Progenitor cell of endocrine pancreas (in vitro differentiated cells): ENCODE data around the gene SLC2A2. TPM values are rescaled to one million over a fixed set of nuclear protein-coding genes. Genes with fewer than 3 reads are reported as not detected.

Experiments
- DNase-seq: peaks from one replicate; pipeline ENCODE4 v3.0.0; 2021; ENCODE audit warnings: low spot score; ENCODE audit not compliant: unreplicated experiment
- H3K27ac Mint-ChIP-seq: 2 replicates; pipeline ENCODE4 v1.8.0; 2021; ENCODE audit warnings: mild to moderate bottlenecking, moderate library complexity, mixed read lengths
- H3K27me3 Mint-ChIP-seq: 2 replicates; pipeline ENCODE4 v1.8.0; 2021; ENCODE audit warnings: mixed read lengths
- H3K36me3 Mint-ChIP-seq: 2 replicates; pipeline ENCODE4 v1.8.0; 2022; ENCODE audit warnings: mixed read lengths; ENCODE audit not compliant: insufficient read depth
- H3K4me1 Mint-ChIP-seq: 2 replicates; pipeline ENCODE4 v1.8.0; 2021; ENCODE audit warnings: low read depth, mixed read lengths
- H3K4me3 Mint-ChIP-seq: 2 replicates; pipeline ENCODE4 v1.8.0; 2021; ENCODE audit warnings: low read depth, mild to moderate bottlenecking, moderate library complexity, mixed read lengths
- H3K9me3 Mint-ChIP-seq: 2 replicates; pipeline ENCODE4 v1.8.0; 2021; ENCODE audit warnings: low read depth, mixed read lengths
- long read RNA-seq: library from polyadenylated mRNA; unstranded; transcript quantifications from one replicate; pipeline ENCODE4 v2.0.0, GENCODE V29; 2020
- total RNA-seq: library from RNA; stranded (reverse); gene quantifications from 2 replicates; pipeline ENCODE4 v1.2.1, GENCODE V29; 2021
- TF ChIP-seq, protein P1 (sequence below): fragments of 200-600 bp; sonication (generic); IDR thresholded peaks from one replicate; pipeline ENCODE4 v1.5.0; 2021; ENCODE audit warnings: antibody characterized with exemption, mild to moderate bottlenecking; ENCODE audit not compliant: unreplicated experiment

The SLC2A2 gene
- total RNA-seq: 1.5 TPM in 2 replicates
- long read RNA-seq, partial matches to known transcripts: 1 of 9 reads
- long read RNA-seq, other reads (novel, unspliced or antisense): 3 of 9 reads

DNA sequence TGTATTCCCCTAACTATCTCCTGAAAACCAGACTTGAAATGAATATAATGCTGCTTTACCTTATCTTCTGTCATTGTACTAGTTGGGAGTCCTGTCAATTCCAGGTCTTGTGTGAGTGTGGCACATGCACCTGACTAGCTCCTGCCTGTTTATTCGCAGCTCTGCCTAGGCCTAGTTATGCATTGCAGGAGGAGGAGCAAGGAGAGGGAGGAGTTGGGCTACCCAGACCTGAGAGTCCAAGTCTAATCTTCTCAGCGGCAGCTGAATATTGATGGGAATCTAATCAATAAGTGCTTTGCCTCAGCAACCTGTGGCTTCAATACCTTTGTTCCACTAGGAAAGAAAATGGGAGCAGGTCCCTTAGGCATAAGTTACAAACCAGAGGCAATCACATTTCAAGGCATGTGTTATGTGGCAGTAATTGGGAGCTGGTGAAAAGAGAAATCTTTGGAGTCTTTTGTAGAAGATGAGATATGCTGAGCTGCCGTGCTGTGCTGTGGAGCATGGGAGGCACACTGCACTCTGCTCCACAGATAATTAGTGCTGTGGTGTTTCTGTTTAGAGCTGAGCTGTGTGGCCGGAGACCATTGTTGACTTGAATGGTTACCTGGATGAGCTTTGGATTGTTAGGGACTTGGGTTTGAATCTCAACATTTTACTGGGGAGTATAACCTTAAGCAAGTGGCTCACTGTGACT, at the start of gene SLC2A2:
Gene SLC2A2 (minus strand): TSS at position 124 of the 697 bp plus-strand sequence. CDS start 50 bp downstream, at position 74.
- no peaks in the 10 kb centered on the region for H3K36me3 Mint-ChIP-seq
- peak within 1 kb of the TSS; percentile 43 for H3K4me3 Mint-ChIP-seq
- peak; percentile 35 for DNase-seq
- peak within 1 kb of the TSS; percentile 86 for H3K27ac Mint-ChIP-seq
- H3K27me3 Mint-ChIP-seq: peaks cover 3% of the 10 kb centered on the region
- no peaks in the 10 kb centered on the region for H3K9me3 Mint-ChIP-seq
- TF ChIP-seq, protein P1, sequence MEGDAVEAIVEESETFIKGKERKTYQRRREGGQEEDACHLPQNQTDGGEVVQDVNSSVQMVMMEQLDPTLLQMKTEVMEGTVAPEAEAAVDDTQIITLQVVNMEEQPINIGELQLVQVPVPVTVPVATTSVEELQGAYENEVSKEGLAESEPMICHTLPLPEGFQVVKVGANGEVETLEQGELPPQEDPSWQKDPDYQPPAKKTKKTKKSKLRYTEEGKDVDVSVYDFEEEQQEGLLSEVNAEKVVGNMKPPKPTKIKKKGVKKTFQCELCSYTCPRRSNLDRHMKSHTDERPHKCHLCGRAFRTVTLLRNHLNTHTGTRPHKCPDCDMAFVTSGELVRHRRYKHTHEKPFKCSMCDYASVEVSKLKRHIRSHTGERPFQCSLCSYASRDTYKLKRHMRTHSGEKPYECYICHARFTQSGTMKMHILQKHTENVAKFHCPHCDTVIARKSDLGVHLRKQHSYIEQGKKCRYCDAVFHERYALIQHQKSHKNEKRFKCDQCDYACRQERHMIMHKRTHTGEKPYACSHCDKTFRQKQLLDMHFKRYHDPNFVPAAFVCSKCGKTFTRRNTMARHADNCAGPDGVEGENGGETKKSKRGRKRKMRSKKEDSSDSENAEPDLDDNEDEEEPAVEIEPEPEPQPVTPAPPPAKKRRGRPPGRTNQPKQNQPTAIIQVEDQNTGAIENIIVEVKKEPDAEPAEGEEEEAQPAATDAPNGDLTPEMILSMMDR: no peak
- H3K4me1 Mint-ChIP-seq: peaks cover 29% of the 10 kb centered on the region

DNA sequence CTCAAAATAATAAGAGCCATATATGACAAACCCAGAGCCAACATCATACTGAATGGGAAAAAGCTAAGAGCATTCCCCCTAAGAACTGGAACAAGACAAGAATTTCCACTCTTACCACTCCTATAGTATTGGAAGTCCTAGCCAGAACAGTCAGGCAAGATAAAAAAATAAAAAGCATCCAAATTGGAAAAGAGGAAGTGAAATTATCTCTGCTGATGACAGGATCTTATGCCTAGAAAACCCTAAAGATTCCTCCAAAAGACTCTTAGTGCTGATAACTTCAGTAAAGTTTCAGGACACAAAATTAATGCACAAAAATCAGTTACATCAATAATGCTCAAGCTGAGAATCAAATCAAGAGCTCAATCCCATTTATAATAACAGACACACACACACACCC, 45.9 kb upstream of the SLC2A2 start:
- H3K36me3 Mint-ChIP-seq: peaks cover 4% of the 10 kb centered on the region
- H3K4me1 Mint-ChIP-seq: peaks cover 5% of the 10 kb centered on the region
- peaks cover 4% of the 10 kb centered on the region for H3K9me3 Mint-ChIP-seq
- H3K27ac Mint-ChIP-seq: no peak overlapping the region
- H3K27me3 Mint-ChIP-seq: no peaks in the 10 kb centered on the region
- H3K4me3 Mint-ChIP-seq: no peak overlapping the region
- no peak for DNase-seq
- TF ChIP-seq, protein P1: no peak

DNA sequence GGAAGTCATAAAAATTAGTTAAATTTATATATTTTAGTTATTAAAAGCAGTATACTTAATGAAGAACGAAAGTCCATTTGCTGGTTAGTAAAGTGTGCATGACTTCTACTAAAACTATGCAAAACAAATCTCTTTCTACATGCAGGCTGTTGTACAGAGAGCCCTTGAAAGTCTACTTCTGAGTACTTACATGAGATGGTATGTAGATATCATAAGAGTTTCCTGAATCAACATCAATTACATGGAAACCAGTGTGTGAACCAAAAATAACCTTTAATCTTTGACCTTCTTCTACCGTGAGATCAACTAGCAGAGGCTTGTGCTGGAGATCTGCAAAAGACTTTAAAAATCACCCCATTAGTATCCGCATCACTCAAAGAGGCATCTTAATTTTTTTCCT, 42.1 kb upstream of the SLC2A2 start:
- Mint-ChIP-seq H3K36me3 (peaks cover 6% of the 10 kb centered on the region), H3K27ac (no peak overlapping the region), H3K4me3 (no peak overlapping the region), H3K9me3 (peaks cover 4% of the 10 kb centered on the region), H3K4me1 (no peaks in the 10 kb centered on the region), H3K27me3 (no peaks in the 10 kb centered on the region)
- DNase-seq: no peak
- TF ChIP-seq, protein P1: no peak

DNA sequence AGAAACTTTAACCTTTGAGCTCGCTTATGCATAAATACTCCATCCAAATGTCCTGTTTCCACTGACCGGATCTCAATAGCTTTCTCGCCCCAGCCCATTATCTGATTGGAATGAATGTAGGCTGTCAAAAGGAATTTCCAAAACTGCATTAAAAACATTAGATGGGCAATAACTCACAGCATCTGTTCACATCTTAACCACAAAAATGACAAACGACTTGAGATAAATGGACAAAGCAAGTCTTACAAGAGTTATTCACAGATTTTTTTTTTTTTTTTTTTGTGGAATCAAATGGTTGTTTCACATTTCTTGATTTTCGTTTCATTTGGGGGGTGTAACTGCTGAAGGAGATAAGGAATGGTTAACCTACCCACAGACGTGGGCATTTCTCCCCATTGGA, 39.7 kb upstream of the SLC2A2 start:
- no peaks in the 10 kb centered on the region for H3K27me3 Mint-ChIP-seq
- no peak overlapping the region for H3K27ac Mint-ChIP-seq
- no peak overlapping the region for H3K4me3 Mint-ChIP-seq
- TF ChIP-seq, protein P1: no peak
- no peak for DNase-seq
- peaks cover 7% of the 10 kb centered on the region for H3K36me3 Mint-ChIP-seq
- no peaks in the 10 kb centered on the region for H3K9me3 Mint-ChIP-seq
- no peaks in the 10 kb centered on the region for H3K4me1 Mint-ChIP-seq

DNA sequence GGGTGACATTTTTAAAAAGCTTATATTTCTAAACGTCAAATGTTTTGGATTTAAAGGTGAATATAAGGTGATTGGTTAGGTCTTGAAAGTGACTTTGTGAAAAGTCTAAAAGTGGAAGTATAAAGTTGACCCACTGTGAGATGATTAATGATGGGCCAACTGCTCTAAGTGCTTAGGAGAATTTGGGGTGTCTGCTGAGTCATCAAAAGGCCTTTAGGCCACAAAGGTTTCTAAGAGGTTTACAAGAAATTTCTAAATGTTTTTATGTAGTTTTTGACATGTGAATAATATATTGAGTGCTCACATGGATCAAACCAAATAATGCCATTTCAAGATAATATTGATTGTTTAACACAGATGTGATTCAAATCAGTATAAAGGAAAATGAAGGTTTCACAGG, 39.2 kb upstream of the SLC2A2 start:
- no peak overlapping the region for H3K27ac Mint-ChIP-seq
- no peaks in the 10 kb centered on the region for H3K27me3 Mint-ChIP-seq
- TF ChIP-seq, protein P1: no peak
- H3K4me1 Mint-ChIP-seq: no peaks in the 10 kb centered on the region
- no peak overlapping the region for H3K4me3 Mint-ChIP-seq
- H3K9me3 Mint-ChIP-seq: no peaks in the 10 kb centered on the region
- no peak for DNase-seq
- H3K36me3 Mint-ChIP-seq: peaks cover 7% of the 10 kb centered on the region
